KMS-11 (cell line): ENCODE results near the gene THOC1.

Source experiments
- H2AFZ ChIP-seq: fragments of 200-600 bp; sonication (generic); 2 replicates; pipeline ENCODE4 v1.6.1; 2016; ENCODE audit warnings: antibody characterized with exemption, mixed run types, low read depth
- H3K27ac ChIP-seq: fragments of 200-600 bp; sonication (generic); 2 replicates; pipeline ENCODE4 v1.6.1; 2016; ENCODE audit warnings: mild to moderate bottlenecking, mixed run types
- H3K27me3 ChIP-seq: fragments of 200-600 bp; sonication (generic); 2 replicates; pipeline ENCODE4 v1.6.1; 2017; ENCODE audit warnings: mild to moderate bottlenecking, low read depth, mixed run types, moderate library complexity; ENCODE audit not compliant: insufficient read depth
- H3K36me3 ChIP-seq: fragments of 200-600 bp; sonication (generic); 2 replicates; pipeline ENCODE4 v1.6.1; 2017; ENCODE audit warnings: mild to moderate bottlenecking, mixed run types; ENCODE audit not compliant: insufficient read depth
- H3K4me1 ChIP-seq: fragments of 200-600 bp; sonication (generic); 2 replicates; pipeline ENCODE4 v1.6.1; 2016; ENCODE audit warnings: mild to moderate bottlenecking, low read depth, mixed run types; ENCODE audit not compliant: poor library complexity, severe bottlenecking
- H3K4me2 ChIP-seq: fragments of 200-600 bp; sonication (generic); 2 replicates; pipeline ENCODE4 v1.7.0; 2016; ENCODE audit warnings: mild to moderate bottlenecking, mixed run types
- H3K4me3 ChIP-seq: fragments of 200-600 bp; sonication (generic); IDR thresholded peaks from 2 replicates; pipeline ENCODE4 v1.6.1; 2017; ENCODE audit warnings: low read depth, low read length, mixed read lengths; ENCODE audit not compliant: insufficient read depth
- H3K79me2 ChIP-seq: fragments of 200-600 bp; sonication (generic); 2 replicates; pipeline ENCODE4 v1.6.1; 2016; ENCODE audit warnings: low read depth, mixed run types; ENCODE audit not compliant: insufficient read depth
- H3K9ac ChIP-seq: fragments of 200-600 bp; sonication (generic); 2 replicates; pipeline ENCODE4 v1.6.1; 2016; ENCODE audit warnings: mild to moderate bottlenecking, mixed run types
- H4K20me1 ChIP-seq: fragments of 200-600 bp; sonication (generic); 2 replicates; pipeline ENCODE4 v1.6.1; 2016; ENCODE audit warnings: mild to moderate bottlenecking, mixed run types; ENCODE audit not compliant: insufficient read depth
- CTCF ChIP-seq: fragments of 200-600 bp; sonication (generic); conservative IDR thresholded peaks from 2 replicates; pipeline ENCODE4 v1.6.1; 2017; ENCODE audit warnings: low read depth, mild to moderate bottlenecking, antibody characterized with exemption, low read length, moderate library complexity, mixed read lengths

Gene THOC1

GRCh38 chr18:245282-245847 lies 22.5 kb downstream of the THOC1 start:
- H3K79me2 ChIP-seq: no peaks in the 10 kb centered on the region
- no peak overlapping the region for H2AFZ ChIP-seq
- H3K4me2 ChIP-seq: no peak overlapping the region
- H3K27ac ChIP-seq: no peak overlapping the region
- H3K27me3 ChIP-seq: no peaks in the 10 kb centered on the region
- H3K4me1 ChIP-seq: no peaks in the 10 kb centered on the region
- H4K20me1 ChIP-seq: no peaks in the 10 kb centered on the region
- no peaks in the 10 kb centered on the region for H3K36me3 ChIP-seq
- H3K9ac ChIP-seq: no peak overlapping the region
- no peak overlapping the region for H3K4me3 ChIP-seq
- no peak for TF ChIP-seq CTCF

GRCh38 chr18:240175-240574 lies 27.7 kb downstream of the THOC1 start:
- no peaks in the 10 kb centered on the region for H4K20me1 ChIP-seq
- no peak overlapping the region for H3K4me3 ChIP-seq
- no peaks in the 10 kb centered on the region for H3K27me3 ChIP-seq
- H3K79me2 ChIP-seq: no peaks in the 10 kb centered on the region
- H3K27ac ChIP-seq: no peak overlapping the region
- no peaks in the 10 kb centered on the region for H3K36me3 ChIP-seq
- no peak overlapping the region for H3K4me2 ChIP-seq
- no peaks in the 10 kb centered on the region for H3K4me1 ChIP-seq
- no peak overlapping the region for H2AFZ ChIP-seq
- TF ChIP-seq CTCF: no peak
- no peak overlapping the region for H3K9ac ChIP-seq

- Histone ChIP-seq H2AFZ (no peak overlapping the region), H3K36me3 (no peaks in the 10 kb centered on the region), H3K4me1 (no peaks in the 10 kb centered on the region), H4K20me1 (no peaks in the 10 kb centered on the region), H3K27me3 (no peaks in the 10 kb centered on the region), H3K4me3 (no peak overlapping the region), H3K27ac (no peak overlapping the region), H3K9ac (no peak overlapping the region), H3K4me2 (no peak overlapping the region), H3K79me2 (no peaks in the 10 kb centered on the region)
- no peak for TF ChIP-seq CTCF
These were observed 36.3 kb downstream of the THOC1 start for GRCh38 chr18:231563-231962.

- Histone ChIP-seq H3K27me3 (no peaks in the 10 kb centered on the region), H3K79me2 (no peaks in the 10 kb centered on the region), H3K9ac (no peak overlapping the region), H3K4me1 (no peaks in the 10 kb centered on the region), H3K36me3 (no peaks in the 10 kb centered on the region), H4K20me1 (no peaks in the 10 kb centered on the region), H3K4me2 (no peak overlapping the region), H3K27ac (no peak overlapping the region), H3K4me3 (no peak overlapping the region), H2AFZ (no peak overlapping the region)
- no peak for TF ChIP-seq CTCF
These were observed 39.3 kb downstream of the THOC1 start for GRCh38 chr18:228586-228985.
